ENCODE results near the gene RAB19. TPM values are rescaled to one million over a fixed set of nuclear protein-coding genes. Genes with fewer than 3 reads are reported as not detected.
"Not testable (repeated sequence)": the region's sequence is repeated elsewhere in the genome, so short reads cannot be mapped to it uniquely, and the experiment has no call there.

RAB19 gene
- total RNA-seq, 1 experiment from 2014 or later = 10.8 TPM

DNA sequence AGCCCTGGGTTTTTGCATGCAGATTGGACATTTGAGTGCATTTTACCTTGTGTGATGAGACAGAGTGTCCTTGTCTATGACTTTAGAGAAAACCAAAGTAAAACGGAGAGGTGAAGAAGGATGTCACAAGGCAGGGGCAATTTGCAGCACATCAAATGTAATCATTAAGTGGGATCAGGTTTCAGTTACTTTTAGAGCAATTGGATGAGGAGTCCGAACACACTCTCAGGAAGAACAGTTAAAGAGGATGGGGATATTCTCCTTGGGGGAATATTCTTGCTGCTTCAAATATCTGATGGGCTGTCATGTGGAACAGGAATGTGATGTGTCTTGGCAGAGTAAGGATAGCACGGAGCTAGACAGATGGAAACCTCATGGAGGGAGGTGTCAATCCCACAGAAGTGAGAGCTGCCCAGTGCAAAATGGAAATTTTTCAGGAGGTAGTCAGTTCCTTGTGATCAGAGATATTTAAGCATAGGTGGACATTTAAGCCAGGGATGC is 757 bp downstream of the RAB19 start:
- peak overlapping the region; percentile 82 for H3K27ac Mint-ChIP-seq
- no peak for ATAC-seq
- TF ChIP-seq FOXK1 (CRISPR knock-in tag; IDR thresholded peaks at IDR 0.05) = no peak
- TF ChIP-seq, protein P1, sequence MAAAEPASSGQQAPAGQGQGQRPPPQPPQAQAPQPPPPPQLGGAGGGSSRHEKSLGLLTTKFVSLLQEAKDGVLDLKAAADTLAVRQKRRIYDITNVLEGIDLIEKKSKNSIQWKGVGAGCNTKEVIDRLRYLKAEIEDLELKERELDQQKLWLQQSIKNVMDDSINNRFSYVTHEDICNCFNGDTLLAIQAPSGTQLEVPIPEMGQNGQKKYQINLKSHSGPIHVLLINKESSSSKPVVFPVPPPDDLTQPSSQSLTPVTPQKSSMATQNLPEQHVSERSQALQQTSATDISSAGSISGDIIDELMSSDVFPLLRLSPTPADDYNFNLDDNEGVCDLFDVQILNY (CRISPR knock-in tag; IDR thresholded peaks at IDR 0.05) = 0 out of 2 replicates have a peak, but pooled peaks have one; percentile 3
- DNase-seq (ENCODE audit: low spot score) = no peak
- peak overlapping the region; percentile 86 for H3K4me3 Mint-ChIP-seq
- 0 out of 2 replicates have a peak, but pooled peaks cover 4% of the 10 kb centered on the region for H3K9me3 Mint-ChIP-seq
- CTCF ChIA-PET = no interaction called here
- H3K27me3 Mint-ChIP-seq (ENCODE audit: low read depth) = no peaks in the 10 kb centered on the region
- POLR2A ChIA-PET = interaction anchor here (0.6 kb wide), 1 partner anchor 46 kb away, joined by 3 read pairs; no protein-coding TSS in a partner anchor
- peaks cover 27% of the 10 kb centered on the region for H3K4me1 Mint-ChIP-seq
- H3K36me3 Mint-ChIP-seq = peaks cover 16% of the 10 kb centered on the region

DNA sequence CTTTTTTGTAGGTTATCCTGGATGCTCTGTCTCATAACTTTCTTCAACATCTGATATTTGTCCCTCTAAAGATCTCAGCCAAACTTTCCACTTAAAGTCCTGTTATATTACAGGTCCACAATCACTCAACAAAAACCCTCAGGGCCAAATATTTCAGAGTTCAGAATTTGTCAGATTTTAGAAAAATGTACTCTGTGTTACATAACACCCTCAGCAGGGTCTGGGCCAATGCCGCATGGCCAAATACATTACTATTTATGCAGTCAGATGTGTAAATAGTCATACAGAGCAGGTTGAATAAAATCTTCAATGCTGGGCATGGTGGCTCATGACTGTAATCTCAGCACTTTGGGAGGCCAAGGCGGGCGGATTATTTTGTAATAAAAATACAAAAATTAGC is 11.5 kb downstream of the RAB19 start:
- CTCF ChIA-PET = interaction anchor here (0.9 kb wide), 1 partner anchor 12 kb away, joined by 4 read pairs; no protein-coding TSS in a partner anchor
- H3K27ac Mint-ChIP-seq = no peak overlapping the region
- no peak for ATAC-seq

DNA sequence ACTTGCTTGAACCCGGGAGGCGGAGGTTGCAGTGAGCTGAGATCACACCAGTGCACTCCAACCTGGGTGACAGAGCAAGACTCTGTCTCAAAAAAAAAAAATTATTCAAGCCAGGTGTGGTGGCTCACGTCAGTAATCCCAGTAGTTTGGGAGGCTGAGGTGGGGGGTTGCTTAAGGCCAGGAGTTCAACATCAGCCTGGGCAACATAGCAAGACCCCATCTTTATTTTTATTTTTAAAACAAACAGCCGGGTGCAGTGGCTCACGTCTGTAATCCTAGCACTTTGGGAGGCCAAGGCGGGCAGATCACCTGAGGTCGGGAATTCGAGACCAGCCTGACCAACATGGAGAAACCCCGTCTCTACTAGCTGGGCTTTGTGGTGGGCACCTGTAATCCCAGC is 12.0 kb downstream of the RAB19 start:
- POLR2A ChIA-PET; H3K27me3 Mint-ChIP-seq (ENCODE audit: low read depth); H3K4me3 Mint-ChIP-seq; H3K4me1 Mint-ChIP-seq; H3K9me3 Mint-ChIP-seq; ATAC-seq; H3K27ac Mint-ChIP-seq; DNase-seq (ENCODE audit: low spot score): not testable (repeated sequence)
- CTCF ChIA-PET = interaction anchor here (0.9 kb wide), 1 partner anchor 12 kb away, joined by 4 read pairs; no protein-coding TSS in a partner anchor
- H3K36me3 Mint-ChIP-seq = peaks cover 27% of the 10 kb centered on the region

More for the DNA sequence above, 11.5 kb downstream of the RAB19 start:
- TF ChIP-seq, protein P2, sequence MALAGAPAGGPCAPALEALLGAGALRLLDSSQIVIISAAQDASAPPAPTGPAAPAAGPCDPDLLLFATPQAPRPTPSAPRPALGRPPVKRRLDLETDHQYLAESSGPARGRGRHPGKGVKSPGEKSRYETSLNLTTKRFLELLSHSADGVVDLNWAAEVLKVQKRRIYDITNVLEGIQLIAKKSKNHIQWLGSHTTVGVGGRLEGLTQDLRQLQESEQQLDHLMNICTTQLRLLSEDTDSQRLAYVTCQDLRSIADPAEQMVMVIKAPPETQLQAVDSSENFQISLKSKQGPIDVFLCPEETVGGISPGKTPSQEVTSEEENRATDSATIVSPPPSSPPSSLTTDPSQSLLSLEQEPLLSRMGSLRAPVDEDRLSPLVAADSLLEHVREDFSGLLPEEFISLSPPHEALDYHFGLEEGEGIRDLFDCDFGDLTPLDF (CRISPR knock-in tag; IDR thresholded peaks at IDR 0.05) = no peak
- TF ChIP-seq, protein P3, sequence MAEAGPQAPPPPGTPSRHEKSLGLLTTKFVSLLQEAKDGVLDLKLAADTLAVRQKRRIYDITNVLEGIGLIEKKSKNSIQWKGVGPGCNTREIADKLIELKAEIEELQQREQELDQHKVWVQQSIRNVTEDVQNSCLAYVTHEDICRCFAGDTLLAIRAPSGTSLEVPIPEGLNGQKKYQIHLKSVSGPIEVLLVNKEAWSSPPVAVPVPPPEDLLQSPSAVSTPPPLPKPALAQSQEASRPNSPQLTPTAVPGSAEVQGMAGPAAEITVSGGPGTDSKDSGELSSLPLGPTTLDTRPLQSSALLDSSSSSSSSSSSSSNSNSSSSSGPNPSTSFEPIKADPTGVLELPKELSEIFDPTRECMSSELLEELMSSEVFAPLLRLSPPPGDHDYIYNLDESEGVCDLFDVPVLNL (CRISPR knock-in tag; IDR thresholded peaks at IDR 0.05; ENCODE audit: borderline replicate concordance, low read depth) = no peak
- TF ChIP-seq, protein P4, sequence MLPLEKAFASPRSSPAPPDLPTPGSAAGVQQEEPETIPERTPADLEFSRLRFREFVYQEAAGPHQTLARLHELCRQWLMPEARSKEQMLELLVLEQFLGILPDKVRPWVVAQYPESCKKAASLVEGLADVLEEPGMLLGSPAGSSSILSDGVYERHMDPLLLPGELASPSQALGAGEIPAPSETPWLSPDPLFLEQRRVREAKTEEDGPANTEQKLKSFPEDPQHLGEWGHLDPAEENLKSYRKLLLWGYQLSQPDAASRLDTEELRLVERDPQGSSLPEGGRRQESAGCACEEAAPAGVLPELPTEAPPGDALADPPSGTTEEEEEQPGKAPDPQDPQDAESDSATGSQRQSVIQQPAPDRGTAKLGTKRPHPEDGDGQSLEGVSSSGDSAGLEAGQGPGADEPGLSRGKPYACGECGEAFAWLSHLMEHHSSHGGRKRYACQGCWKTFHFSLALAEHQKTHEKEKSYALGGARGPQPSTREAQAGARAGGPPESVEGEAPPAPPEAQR (CRISPR knock-in tag; IDR thresholded peaks at IDR 0.05) = no peak
- no peaks in the 10 kb centered on the region for H3K4me1 Mint-ChIP-seq
- no peaks in the 10 kb centered on the region for H3K27me3 Mint-ChIP-seq (ENCODE audit: low read depth)
- H3K9me3 Mint-ChIP-seq = no peaks in the 10 kb centered on the region
- peaks cover 28% of the 10 kb centered on the region for H3K36me3 Mint-ChIP-seq
- H3K4me3 Mint-ChIP-seq = no peak overlapping the region
- POLR2A ChIA-PET = no interaction called here
- no peak for DNase-seq (ENCODE audit: low spot score)

DNA sequence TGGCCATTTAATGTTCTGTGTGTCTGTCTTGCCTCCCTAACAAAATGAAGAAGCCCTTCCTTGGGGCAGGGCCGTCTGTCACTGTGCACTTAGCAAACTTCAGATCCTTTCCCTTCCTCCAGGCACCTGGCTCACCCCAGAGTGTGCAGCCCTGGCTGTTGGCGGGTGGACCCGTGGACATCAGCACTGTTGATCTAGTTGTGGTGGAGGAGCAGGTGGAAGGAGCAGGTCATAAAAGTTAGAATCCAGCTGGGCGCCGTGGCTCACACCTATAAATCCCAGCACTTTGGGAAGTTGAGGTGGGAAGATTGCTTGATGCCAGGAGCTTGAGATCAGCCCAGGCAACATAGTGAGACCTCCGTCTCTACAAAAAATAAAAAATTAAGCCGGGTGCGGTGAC is 12.7 kb downstream of the RAB19 start:
- H3K27me3 Mint-ChIP-seq (ENCODE audit: low read depth) = no peaks in the 10 kb centered on the region
- H3K9me3 Mint-ChIP-seq = no peaks in the 10 kb centered on the region
- ChIA-PET CTCF (interaction anchor here (0.9 to 1.4 kb wide), 2 partner anchors 11 to 85 kb away, joined by 3 to 4 read pairs; no protein-coding TSS in a partner anchor), POLR2A (no interaction called here)
- no peaks in the 10 kb centered on the region for H3K4me1 Mint-ChIP-seq
- DNase-seq (ENCODE audit: low spot score) = no peak
- H3K36me3 Mint-ChIP-seq = peaks cover 22% of the 10 kb centered on the region
- ATAC-seq = no peak
- peak overlapping the region; percentile 63; the same call in 1 of the 2 replicates for H3K27ac Mint-ChIP-seq
- no peak overlapping the region for H3K4me3 Mint-ChIP-seq
- TF ChIP-seq TP53 (CRISPR knock-in tag; IDR thresholded peaks at IDR 0.05) (no peak), ZNF232 (CRISPR knock-in tag; IDR thresholded peaks at IDR 0.05) (no peak), SOX15 (CRISPR knock-in tag; IDR thresholded peaks at IDR 0.05) (no peak), NFATC4 (CRISPR knock-in tag; IDR thresholded peaks at IDR 0.05) (no peak), FOXP1 (CRISPR knock-in tag; IDR thresholded peaks at IDR 0.05; ENCODE audit: borderline replicate concordance) (no peak), CBFB (CRISPR knock-in tag; IDR thresholded peaks at IDR 0.05; ENCODE audit: low read depth) (no peak)
- TF ChIP-seq, protein P2 (CRISPR knock-in tag; IDR thresholded peaks at IDR 0.05) = no peak
- TF ChIP-seq, protein P5, sequence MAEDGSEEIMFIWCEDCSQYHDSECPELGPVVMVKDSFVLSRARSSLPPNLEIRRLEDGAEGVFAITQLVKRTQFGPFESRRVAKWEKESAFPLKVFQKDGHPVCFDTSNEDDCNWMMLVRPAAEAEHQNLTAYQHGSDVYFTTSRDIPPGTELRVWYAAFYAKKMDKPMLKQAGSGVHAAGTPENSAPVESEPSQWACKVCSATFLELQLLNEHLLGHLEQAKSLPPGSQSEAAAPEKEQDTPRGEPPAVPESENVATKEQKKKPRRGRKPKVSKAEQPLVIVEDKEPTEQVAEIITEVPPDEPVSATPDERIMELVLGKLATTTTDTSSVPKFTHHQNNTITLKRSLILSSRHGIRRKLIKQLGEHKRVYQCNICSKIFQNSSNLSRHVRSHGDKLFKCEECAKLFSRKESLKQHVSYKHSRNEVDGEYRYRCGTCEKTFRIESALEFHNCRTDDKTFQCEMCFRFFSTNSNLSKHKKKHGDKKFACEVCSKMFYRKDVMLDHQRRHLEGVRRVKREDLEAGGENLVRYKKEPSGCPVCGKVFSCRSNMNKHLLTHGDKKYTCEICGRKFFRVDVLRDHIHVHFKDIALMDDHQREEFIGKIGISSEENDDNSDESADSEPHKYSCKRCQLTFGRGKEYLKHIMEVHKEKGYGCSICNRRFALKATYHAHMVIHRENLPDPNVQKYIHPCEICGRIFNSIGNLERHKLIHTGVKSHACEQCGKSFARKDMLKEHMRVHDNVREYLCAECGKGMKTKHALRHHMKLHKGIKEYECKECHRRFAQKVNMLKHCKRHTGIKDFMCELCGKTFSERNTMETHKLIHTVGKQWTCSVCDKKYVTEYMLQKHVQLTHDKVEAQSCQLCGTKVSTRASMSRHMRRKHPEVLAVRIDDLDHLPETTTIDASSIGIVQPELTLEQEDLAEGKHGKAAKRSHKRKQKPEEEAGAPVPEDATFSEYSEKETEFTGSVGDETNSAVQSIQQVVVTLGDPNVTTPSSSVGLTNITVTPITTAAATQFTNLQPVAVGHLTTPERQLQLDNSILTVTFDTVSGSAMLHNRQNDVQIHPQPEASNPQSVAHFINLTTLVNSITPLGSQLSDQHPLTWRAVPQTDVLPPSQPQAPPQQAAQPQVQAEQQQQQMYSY (CRISPR knock-in tag; IDR thresholded peaks at IDR 0.05) = no peak
- TF ChIP-seq, protein P6, sequence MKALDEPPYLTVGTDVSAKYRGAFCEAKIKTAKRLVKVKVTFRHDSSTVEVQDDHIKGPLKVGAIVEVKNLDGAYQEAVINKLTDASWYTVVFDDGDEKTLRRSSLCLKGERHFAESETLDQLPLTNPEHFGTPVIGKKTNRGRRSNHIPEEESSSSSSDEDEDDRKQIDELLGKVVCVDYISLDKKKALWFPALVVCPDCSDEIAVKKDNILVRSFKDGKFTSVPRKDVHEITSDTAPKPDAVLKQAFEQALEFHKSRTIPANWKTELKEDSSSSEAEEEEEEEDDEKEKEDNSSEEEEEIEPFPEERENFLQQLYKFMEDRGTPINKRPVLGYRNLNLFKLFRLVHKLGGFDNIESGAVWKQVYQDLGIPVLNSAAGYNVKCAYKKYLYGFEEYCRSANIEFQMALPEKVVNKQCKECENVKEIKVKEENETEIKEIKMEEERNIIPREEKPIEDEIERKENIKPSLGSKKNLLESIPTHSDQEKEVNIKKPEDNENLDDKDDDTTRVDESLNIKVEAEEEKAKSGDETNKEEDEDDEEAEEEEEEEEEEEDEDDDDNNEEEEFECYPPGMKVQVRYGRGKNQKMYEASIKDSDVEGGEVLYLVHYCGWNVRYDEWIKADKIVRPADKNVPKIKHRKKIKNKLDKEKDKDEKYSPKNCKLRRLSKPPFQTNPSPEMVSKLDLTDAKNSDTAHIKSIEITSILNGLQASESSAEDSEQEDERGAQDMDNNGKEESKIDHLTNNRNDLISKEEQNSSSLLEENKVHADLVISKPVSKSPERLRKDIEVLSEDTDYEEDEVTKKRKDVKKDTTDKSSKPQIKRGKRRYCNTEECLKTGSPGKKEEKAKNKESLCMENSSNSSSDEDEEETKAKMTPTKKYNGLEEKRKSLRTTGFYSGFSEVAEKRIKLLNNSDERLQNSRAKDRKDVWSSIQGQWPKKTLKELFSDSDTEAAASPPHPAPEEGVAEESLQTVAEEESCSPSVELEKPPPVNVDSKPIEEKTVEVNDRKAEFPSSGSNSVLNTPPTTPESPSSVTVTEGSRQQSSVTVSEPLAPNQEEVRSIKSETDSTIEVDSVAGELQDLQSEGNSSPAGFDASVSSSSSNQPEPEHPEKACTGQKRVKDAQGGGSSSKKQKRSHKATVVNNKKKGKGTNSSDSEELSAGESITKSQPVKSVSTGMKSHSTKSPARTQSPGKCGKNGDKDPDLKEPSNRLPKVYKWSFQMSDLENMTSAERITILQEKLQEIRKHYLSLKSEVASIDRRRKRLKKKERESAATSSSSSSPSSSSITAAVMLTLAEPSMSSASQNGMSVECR (CRISPR knock-in tag; IDR thresholded peaks at IDR 0.05; ENCODE audit: borderline replicate concordance) = no peak
